Activated CD8-positive, alpha-beta T cell treated with anti-CD3 and anti-CD28 coated beads, Interleukin-2, amount 10 ng/mL, durations not matched to agents 7 days and 5 days (primary cell): ENCODE results near the gene MAST4. TPM values are rescaled to one million over a fixed set of nuclear protein-coding genes. Genes with fewer than 3 reads are reported as not detected.

Source experiments
- ATAC-seq: fragments of 150-1000 bp; cut with Tn5 transposase; one replicate; pipeline ENCODE4 v1.10.0; 2021; ENCODE audit warnings: moderate library complexity
- CTCF ChIA-PET: fragments of 350-600 bp; sonication (Branson Sonifier 250); formaldehyde crosslinking; loops from one replicate; lab custom pipeline; 2021; ENCODE audit warnings: antibody characterized with exemption; lab: Charles Lee
- POLR2A ChIA-PET: fragments of 350-600 bp; sonication (Branson Sonifier 250); formaldehyde crosslinking; loops from one replicate; lab custom pipeline; 2021; ENCODE audit warnings: antibody characterized with exemption; lab: Charles Lee
- DNase-seq: peaks from one replicate; pipeline ENCODE4 v3.0.0-alpha.2; 2020
- H3K27ac Mint-ChIP-seq: one replicate; pipeline ENCODE4 v1.8.0; 2021; ENCODE audit warnings: mild to moderate bottlenecking, mixed read lengths
- H3K27me3 Mint-ChIP-seq: one replicate; pipeline ENCODE4 v1.8.0; 2021; ENCODE audit warnings: low read depth, mixed read lengths
- H3K36me3 Mint-ChIP-seq: one replicate; pipeline ENCODE4 v1.8.0; 2021; ENCODE audit warnings: low read depth, mixed read lengths
- H3K4me1 Mint-ChIP-seq: one replicate; pipeline ENCODE4 v1.8.0; 2021; ENCODE audit warnings: low read depth, mixed read lengths
- H3K4me3 Mint-ChIP-seq: one replicate; pipeline ENCODE4 v1.8.0; 2021; ENCODE audit warnings: mild to moderate bottlenecking, mixed read lengths
- H3K9me3 Mint-ChIP-seq: one replicate; pipeline ENCODE4 v1.8.0; 2022; ENCODE audit warnings: mixed read lengths; ENCODE audit not compliant: insufficient read depth
- total RNA-seq, 2 experiments: library from RNA; stranded (reverse); gene quantifications; one replicate each; pipeline ENCODE4 v1.2.3, GENCODE V29; 2021

MAST4 gene
- total RNA-seq, 2 experiments from 2014 or later, result 5.5 to 7.1 TPM

DNA sequence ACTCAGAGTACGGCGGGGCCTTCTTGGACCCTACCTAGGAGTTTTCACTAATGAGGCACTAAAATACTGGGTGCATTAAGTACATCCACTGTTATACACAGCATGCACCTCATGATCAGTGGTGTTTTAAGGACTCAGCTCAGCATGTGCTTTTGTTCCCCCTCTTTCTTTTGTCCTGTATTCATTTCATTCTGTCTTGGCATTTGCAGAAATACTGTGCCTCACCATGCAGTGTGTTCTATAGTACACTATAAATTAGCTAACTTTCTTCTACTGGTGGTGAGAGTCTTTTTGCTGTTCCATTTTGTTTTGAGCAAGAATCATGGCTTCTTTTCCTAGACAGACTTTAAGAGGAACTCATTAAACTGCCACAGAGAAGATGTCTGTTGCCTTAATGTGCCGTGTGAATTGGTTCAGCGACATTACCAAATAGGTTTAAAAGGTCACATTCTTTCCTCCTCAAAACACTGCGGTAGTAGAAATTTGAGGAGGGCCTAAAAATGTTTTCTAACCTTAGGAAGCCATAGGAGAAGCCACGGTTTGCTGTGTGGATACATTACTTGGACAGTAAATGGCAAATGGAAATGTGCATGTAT, 276.6 kb downstream of the MAST4 start:
- Mint-ChIP-seq H3K27me3 (peaks cover 2% of the 10 kb centered on the region), H3K9me3 (no peaks in the 10 kb centered on the region), H3K4me1 (no peaks in the 10 kb centered on the region), H3K27ac (no peak overlapping the region), H3K4me3 (no peak overlapping the region), H3K36me3 (no peaks in the 10 kb centered on the region)
- no peak for ATAC-seq
- POLR2A ChIA-PET, result interaction anchor here (0.9 kb wide), 1 partner anchor 44 kb away, joined by 3 read pairs; no protein-coding TSS in a partner anchor
- CTCF ChIA-PET, result interaction anchor here (0.9 to 2.6 kb wide), 3 partner anchors 8 to 77 kb away, joined by 3 to 11 read pairs (median 3); no protein-coding TSS in a partner anchor
- DNase-seq, result no peak

DNA sequence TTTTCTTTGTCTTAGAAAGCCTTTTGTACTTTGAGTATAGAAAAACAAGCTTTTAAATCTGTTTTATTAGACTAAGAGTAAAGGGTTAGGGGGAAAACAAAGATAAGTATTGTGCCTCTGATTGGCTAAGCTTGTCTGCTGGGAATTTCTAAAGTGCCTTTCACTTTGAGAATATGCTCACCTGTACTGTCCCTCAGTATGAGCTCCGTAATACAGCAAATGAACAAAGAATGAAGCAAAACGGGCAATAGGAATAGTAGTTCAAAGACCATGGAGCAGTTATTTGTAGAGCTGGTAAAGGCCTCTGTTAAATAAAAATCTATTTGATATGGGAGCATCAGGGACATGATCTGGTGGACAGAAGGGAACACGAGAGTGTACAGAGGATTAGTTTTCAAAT, 277.8 kb downstream of the MAST4 start:
- Mint-ChIP-seq H3K36me3 (no peaks in the 10 kb centered on the region), H3K9me3 (no peaks in the 10 kb centered on the region), H3K4me1 (no peaks in the 10 kb centered on the region), H3K4me3 (no peak overlapping the region), H3K27ac (no peak overlapping the region), H3K27me3 (no peaks in the 10 kb centered on the region)
- CTCF ChIA-PET, result interaction anchor here (0.9 to 2.6 kb wide), 4 partner anchors 9 to 283 kb away, joined by 3 to 11 read pairs (median 4); no protein-coding TSS in a partner anchor
- ATAC-seq (no peak), DNase-seq (no peak)
- POLR2A ChIA-PET, result interaction anchor here (0.6 to 0.9 kb wide), 2 partner anchors 33 to 45 kb away, joined by 3 read pairs; no protein-coding TSS in a partner anchor

DNA sequence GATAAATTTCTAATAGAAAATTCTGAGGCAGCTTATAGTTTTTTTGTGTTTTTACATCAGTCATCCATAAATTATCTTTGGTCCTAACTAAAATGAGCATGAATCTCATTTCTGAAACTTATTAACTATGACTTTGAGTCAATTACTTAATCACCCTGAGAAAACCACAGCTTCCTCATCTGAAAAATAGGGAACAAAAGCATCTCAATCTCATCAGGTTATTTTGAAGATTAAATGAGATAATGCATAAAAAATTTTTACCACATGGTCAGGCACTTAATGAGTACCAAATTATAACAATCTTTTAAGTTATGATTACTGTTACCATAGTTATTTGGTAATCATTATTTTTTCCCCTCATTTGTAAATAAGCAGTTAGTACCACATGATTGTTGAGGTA, 279.1 kb downstream of the MAST4 start:
- H3K9me3 Mint-ChIP-seq, result no peaks in the 10 kb centered on the region
- no peaks in the 10 kb centered on the region for H3K27me3 Mint-ChIP-seq
- no peak overlapping the region for H3K4me3 Mint-ChIP-seq
- no peak for ATAC-seq
- ChIA-PET CTCF (interaction anchor here (1.4 to 2.6 kb wide), 4 partner anchors 10 to 264 kb away, joined by 3 to 11 read pairs (median 4); no protein-coding TSS in a partner anchor), POLR2A (no interaction called here)
- DNase-seq, result no peak
- H3K4me1 Mint-ChIP-seq, result no peaks in the 10 kb centered on the region
- no peaks in the 10 kb centered on the region for H3K36me3 Mint-ChIP-seq
- H3K27ac Mint-ChIP-seq, result no peak overlapping the region

DNA sequence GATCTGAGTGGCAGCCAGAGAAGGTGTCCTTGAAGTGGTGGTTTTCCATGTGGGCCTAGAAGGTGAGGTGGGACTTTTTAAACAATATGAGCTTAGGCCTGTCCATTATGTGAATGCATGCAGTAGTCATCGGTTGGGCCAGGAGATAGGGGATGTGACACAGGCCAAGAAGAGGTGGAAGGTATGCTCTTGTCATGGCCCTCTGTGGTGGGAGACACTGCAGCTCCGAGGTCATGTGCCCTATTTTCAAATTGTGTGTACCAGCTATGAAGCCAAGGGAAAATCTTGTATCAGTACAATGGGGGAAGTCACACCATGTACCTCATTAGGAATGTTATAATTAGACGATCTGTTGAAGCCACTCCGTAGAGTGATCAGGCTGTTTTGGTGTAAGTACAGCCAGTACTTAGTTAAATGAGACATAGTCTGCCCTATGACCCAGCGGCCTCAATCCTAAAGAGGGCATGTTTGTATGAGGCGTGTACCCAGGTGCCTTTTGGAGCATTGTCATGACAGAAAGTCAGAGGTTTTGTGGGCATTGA, 280.1 kb downstream of the MAST4 start:
- no peak for ATAC-seq
- Mint-ChIP-seq H3K9me3 (no peaks in the 10 kb centered on the region), H3K27me3 (peaks cover 2% of the 10 kb centered on the region), H3K4me1 (no peaks in the 10 kb centered on the region), H3K27ac (no peak overlapping the region), H3K4me3 (no peak overlapping the region), H3K36me3 (no peaks in the 10 kb centered on the region)
- DNase-seq, result no peak
- ChIA-PET POLR2A (no interaction called here), CTCF (interaction anchor here (1.7 kb wide), 1 partner anchor 15 kb away, joined by 4 read pairs; no protein-coding TSS in a partner anchor)

DNA sequence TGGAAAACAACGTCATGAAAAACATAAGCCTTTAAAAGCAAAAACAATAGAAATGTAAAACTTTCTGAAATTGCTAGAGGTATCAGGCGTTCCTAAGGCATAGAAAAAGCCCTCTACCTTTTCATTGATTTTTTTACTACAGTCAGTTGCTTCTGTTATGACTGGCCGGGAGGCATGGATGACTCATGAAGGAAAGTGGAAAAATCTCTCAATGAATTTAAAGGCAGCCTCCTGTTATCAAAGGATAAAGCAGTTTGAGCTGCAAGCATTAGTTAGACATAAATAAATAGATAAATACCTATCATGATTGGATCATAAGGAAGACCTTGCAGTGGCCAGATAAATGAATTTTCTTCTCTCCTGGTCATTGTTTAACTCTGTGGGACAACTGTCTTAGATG, 281.6 kb downstream of the MAST4 start:
- CTCF ChIA-PET, result interaction anchor here (1.8 kb wide), 1 partner anchor 10 kb away, joined by 5 read pairs; no protein-coding TSS in a partner anchor
- ATAC-seq, result no peak

DNA sequence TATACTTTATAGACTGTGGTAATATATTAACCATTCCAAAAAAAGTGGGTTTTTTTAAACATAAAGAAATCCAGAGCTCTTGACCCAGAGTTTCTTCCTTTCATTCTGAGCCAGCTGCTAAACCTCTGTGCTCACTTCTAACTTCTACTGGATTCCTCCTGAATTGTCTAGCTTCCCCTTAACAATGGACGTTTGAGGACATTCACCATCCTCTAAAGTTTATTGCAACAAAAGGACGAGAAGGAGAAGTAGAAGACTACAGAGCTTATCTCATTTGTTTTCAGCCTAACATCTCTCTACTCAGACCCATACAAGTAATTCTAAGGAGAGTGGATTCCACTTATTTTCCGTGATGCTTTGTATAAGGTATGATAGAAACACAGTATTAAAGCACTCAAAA, 284.2 kb downstream of the MAST4 start:
- ChIA-PET CTCF (no interaction called here), POLR2A (no interaction called here)
- no peak for ATAC-seq
- H3K27ac Mint-ChIP-seq, result no peak overlapping the region
- peaks cover 6% of the 10 kb centered on the region for H3K27me3 Mint-ChIP-seq
- H3K9me3 Mint-ChIP-seq, result no peaks in the 10 kb centered on the region
- no peaks in the 10 kb centered on the region for H3K36me3 Mint-ChIP-seq
- no peak overlapping the region for H3K4me3 Mint-ChIP-seq
- no peak for DNase-seq
- no peaks in the 10 kb centered on the region for H3K4me1 Mint-ChIP-seq

More for the DNA sequence above, 281.6 kb downstream of the MAST4 start:
- no peak for DNase-seq
- no peaks in the 10 kb centered on the region for H3K9me3 Mint-ChIP-seq
- H3K36me3 Mint-ChIP-seq, result no peaks in the 10 kb centered on the region
- POLR2A ChIA-PET, result no interaction called here
- H3K4me1 Mint-ChIP-seq, result no peaks in the 10 kb centered on the region
- peaks cover 6% of the 10 kb centered on the region for H3K27me3 Mint-ChIP-seq
- no peak overlapping the region for H3K4me3 Mint-ChIP-seq
- no peak overlapping the region for H3K27ac Mint-ChIP-seq

DNA sequence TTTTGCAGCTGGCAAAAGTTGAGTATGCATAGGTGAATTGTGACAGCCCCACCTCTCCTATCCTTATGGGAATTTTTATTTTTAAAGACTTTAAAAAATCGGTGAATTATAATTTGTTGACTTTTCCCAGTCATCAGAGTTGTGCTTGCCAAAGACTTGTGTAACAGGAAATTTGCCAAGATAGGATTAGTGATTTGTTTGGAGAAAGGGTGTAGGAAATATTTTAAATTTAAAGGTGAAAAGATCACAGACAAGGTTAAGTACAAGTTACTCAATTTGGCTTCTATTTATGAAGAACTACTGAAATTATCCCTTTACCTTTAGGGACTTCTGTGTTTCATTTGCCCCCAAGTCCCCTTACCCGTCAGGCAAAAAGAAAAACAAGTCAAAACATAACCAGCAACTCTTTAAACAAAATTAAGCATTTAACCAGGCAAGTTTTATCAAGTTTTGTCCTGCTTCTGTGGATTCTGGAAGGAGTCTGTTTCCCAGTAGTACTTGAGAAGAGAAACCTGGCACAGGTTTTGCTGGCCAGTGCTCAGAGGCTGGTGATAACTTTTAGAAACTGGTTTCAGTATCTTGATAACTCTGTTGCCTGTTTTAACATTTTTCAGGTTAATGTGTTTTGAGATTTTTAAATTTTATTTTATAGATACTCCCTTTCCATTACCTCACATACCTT, 285.4 kb downstream of the MAST4 start:
- Mint-ChIP-seq H3K4me3 (no peak overlapping the region), H3K9me3 (no peaks in the 10 kb centered on the region), H3K4me1 (no peaks in the 10 kb centered on the region), H3K27me3 (peaks cover 9% of the 10 kb centered on the region), H3K27ac (no peak overlapping the region), H3K36me3 (no peaks in the 10 kb centered on the region)
- no peak for ATAC-seq
- ChIA-PET POLR2A (no interaction called here), CTCF (no interaction called here)
- no peak for DNase-seq

DNA sequence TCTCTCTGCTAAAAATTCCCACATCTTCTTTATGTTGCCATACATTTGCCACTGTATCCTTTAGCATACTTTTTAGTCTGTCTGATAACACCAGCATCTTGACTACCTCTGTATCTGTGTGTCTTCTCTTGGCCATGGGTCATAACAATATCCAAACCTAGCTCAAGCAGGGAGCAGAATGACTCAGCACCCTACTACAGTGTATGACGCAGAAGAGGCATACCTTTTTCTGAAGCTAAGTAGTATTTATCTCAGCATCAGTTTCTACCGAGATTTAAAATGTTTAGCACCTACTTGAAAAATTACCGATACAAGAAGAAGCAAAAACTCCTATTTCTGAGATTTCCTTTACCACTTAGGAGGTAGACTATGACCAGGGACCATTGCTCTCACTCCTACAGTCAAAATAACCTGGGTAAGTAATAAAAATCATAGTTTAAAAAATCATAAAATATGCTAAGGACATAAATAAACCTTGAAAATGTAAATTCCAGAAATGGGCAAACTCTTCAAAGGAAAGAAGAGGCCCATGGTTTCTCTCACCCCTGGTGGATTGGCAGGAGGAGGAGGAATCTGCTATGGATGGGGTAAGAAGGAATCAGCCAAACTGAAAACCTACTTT, 286.5 kb downstream of the MAST4 start:
- no peaks in the 10 kb centered on the region for H3K36me3 Mint-ChIP-seq
- no peak for ATAC-seq
- no peak for DNase-seq
- H3K27ac Mint-ChIP-seq, result no peak overlapping the region
- peaks cover 11% of the 10 kb centered on the region for H3K27me3 Mint-ChIP-seq
- CTCF ChIA-PET, result no interaction called here
- H3K4me1 Mint-ChIP-seq, result no peaks in the 10 kb centered on the region
- POLR2A ChIA-PET, result interaction anchor here (0.7 kb wide), 1 partner anchor 1024 kb away, joined by 3 read pairs; no protein-coding TSS in a partner anchor
- H3K4me3 Mint-ChIP-seq, result no peak overlapping the region
- H3K9me3 Mint-ChIP-seq, result no peaks in the 10 kb centered on the region

DNA sequence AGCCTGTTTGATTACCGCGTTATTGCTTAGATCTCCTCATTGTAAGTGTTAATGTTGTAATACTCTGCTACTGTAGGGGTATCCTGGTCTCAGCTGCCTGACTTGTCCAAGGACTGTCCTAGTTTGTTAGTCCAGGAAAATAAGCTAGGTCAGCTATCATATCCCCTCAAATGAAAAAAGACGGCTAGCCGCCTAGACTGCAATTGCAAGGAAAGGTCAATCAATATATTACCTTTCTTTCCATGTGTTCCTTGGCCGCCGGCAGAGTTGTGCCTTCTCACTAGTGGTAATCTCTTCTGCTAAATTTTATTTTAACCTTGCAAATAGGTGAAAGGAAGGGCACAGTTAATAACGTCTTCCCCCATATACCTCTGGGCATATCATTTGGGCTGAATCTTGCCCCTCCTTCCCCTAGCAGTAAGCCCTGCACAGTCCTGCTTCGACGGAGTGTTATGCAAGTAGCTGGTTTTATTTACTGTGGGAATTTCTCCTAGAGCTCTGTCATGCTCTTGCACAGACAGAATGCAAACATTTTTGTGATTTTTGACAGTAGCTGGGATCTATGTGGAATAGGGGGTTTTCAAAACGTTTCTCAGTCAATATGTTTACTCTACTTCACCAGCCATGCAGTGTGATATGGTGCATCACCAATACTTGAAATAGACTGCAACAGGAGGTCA, 288.5 kb downstream of the MAST4 start:
- POLR2A ChIA-PET, result no interaction called here
- H3K27me3 Mint-ChIP-seq, result peaks cover 14% of the 10 kb centered on the region

DNA sequence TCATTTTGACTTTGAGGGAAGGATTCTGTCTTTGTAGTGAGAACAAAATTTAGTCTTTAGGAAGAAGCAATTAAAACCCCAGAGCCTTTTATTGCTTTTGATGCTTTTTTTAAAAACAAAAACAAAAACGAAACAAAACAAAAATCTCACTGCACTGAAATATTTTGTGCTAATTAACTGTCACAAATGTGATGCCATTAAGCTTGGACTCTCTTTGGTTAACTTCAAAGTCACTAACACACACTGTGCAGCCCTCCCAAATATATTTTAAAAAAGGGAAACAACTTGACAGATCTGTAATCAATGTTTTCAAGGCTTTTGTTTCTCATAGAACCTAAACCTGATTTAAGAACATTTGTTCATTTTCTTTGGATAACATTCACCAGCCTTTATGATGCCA, 290.7 kb downstream of the MAST4 start:
- ChIA-PET POLR2A (no interaction called here), CTCF (interaction anchor here (0.8 kb wide), 1 partner anchor 72 kb away, joined by 3 read pairs; no protein-coding TSS in a partner anchor)
- ATAC-seq (no peak), DNase-seq (no peak)
- Mint-ChIP-seq H3K36me3 (no peaks in the 10 kb centered on the region), H3K4me1 (peaks cover 8% of the 10 kb centered on the region), H3K27me3 (peaks cover 20% of the 10 kb centered on the region), H3K9me3 (no peaks in the 10 kb centered on the region), H3K4me3 (no peak overlapping the region), H3K27ac (no peak overlapping the region)

More for the DNA sequence above, 288.5 kb downstream of the MAST4 start:
- Mint-ChIP-seq H3K4me3 (no peak overlapping the region), H3K27ac (no peak overlapping the region), H3K4me1 (peaks cover 8% of the 10 kb centered on the region), H3K36me3 (no peaks in the 10 kb centered on the region), H3K9me3 (no peaks in the 10 kb centered on the region)
- ATAC-seq (no peak), DNase-seq (no peak)
- CTCF ChIA-PET, result no interaction called here

DNA sequence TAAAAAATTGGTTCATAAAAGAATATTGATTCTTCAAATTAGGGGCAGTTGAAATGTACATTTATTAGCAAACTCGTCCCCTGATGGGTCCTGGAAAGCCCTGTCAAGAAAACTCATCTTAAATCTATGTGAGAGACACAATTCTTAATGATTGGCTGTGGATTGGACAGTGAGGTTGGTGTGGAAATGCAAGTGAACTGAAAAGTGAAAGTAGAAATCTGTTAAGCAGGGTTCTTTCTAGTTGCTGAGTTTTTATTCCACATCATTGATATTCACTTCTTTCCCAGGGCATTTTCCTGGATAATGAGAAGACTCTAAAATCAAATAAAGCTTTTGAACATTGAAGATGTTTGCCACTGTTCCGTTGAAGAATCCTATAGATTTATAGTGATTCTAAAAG, 292.4 kb downstream of the MAST4 start:
- ATAC-seq (no peak), DNase-seq (no peak)
- CTCF ChIA-PET, result interaction anchor here (1.0 to 3.0 kb wide), 3 partner anchors 28 to 99 kb away, joined by 3 to 11 read pairs (median 6); no protein-coding TSS in a partner anchor
- no peaks in the 10 kb centered on the region for H3K9me3 Mint-ChIP-seq
- H3K27me3 Mint-ChIP-seq, result peaks cover 25% of the 10 kb centered on the region
- H3K36me3 Mint-ChIP-seq, result no peaks in the 10 kb centered on the region
- POLR2A ChIA-PET, result no interaction called here
- H3K4me1 Mint-ChIP-seq, result peaks cover 8% of the 10 kb centered on the region
- no peak overlapping the region for H3K27ac Mint-ChIP-seq
- H3K4me3 Mint-ChIP-seq, result no peak overlapping the region
